Testis (tissue), 3 donors: ENCODE data around the gene CASTOR1. TPM values are rescaled to one million over a fixed set of nuclear protein-coding genes. Genes with fewer than 3 reads are reported as not detected.

Source experiments
- DNase-seq: peaks from one replicate; pipeline ENCODE4 v3.0.0-alpha.2; 2019
- H3K27ac ChIP-seq, 2 donors: fragments of 200-600 bp; sonication (generic); one replicate each; pipeline ENCODE4 v1.5.1; 2019
- H3K27me3 ChIP-seq: fragments of 200-600 bp; sonication (generic); one replicate; pipeline ENCODE4 v1.5.1; 2019
- H3K36me3 ChIP-seq: fragments of 200-600 bp; sonication (generic); one replicate; pipeline ENCODE4 v1.5.1; 2017; ENCODE audit warnings: low read depth; ENCODE audit errors: missing control alignments
- H3K4me1 ChIP-seq: fragments of 200-600 bp; sonication (generic); one replicate; pipeline ENCODE4 v1.5.1; 2019
- H3K4me3 ChIP-seq, 2 donors: fragments of 200-600 bp; sonication (generic); one replicate each; pipeline ENCODE4 v1.5.1; 2017 to 2019
- H3K9me3 ChIP-seq: fragments of 200-600 bp; sonication (generic); one replicate; pipeline ENCODE4 v1.5.1; 2017
- CTCF ChIP-seq, 3 experiments: fragments of 450-650 bp in 2 of 3; fragments of 200-600 bp in 1 of 3; sonication (generic) in 1 of 3; IDR thresholded peaks; one replicate each; pipeline ENCODE4 v1.5.1; 2016 to 2019; ENCODE audit warnings: antibody characterized with exemption in 3 of 3, mild to moderate bottlenecking in 2 of 3, moderate library complexity in 1 of 3
- POLR2A ChIP-seq: fragments of 450-650 bp; IDR thresholded peaks from one replicate; pipeline ENCODE4 v1.6.1; 2017; ENCODE audit warnings: antibody characterized with exemption, mild to moderate bottlenecking, moderate library complexity
- WGBS, 2 donors: methylation state at CpG; one replicate each; pipeline ENCODE4 v1.1.5; 2018; 5-methylcytosine and 5-hydroxymethylcytosine counted together
- intact Hi-C: fragments of 100-400 bp; cut with DNase I; formaldehyde crosslinking; loops from one replicate; pipeline ENCODE4 v1.15.1; 2023; ENCODE audit warnings: low total_unique reads
- polyA plus RNA-seq: library from polyadenylated mRNA; stranded (reverse); fragments of 350-450 nt; fragmentation: Illumina TruSeq; extraction: RNeasy Lipid Tissue Mini Kit (QIAGEN cat#74804); gene quantifications from one replicate; pipeline ENCODE4 v1.2.3, GENCODE V29; 2014; ENCODE audit warnings: low read depth, low replicate concordance; ENCODE audit not compliant: insufficient read depth
- total RNA-seq, 2 donors: library from RNA; depleted of rRNA; stranded (reverse); fragments of >200 nt; gene quantifications; one replicate each; pipeline ENCODE4 v1.2.3, GENCODE V29; 2016

CASTOR1 gene
- total and polyA plus RNA-seq, 3 donors from 2014 or later: 32.8 to 71.4 (median 36.7) TPM

DNA sequence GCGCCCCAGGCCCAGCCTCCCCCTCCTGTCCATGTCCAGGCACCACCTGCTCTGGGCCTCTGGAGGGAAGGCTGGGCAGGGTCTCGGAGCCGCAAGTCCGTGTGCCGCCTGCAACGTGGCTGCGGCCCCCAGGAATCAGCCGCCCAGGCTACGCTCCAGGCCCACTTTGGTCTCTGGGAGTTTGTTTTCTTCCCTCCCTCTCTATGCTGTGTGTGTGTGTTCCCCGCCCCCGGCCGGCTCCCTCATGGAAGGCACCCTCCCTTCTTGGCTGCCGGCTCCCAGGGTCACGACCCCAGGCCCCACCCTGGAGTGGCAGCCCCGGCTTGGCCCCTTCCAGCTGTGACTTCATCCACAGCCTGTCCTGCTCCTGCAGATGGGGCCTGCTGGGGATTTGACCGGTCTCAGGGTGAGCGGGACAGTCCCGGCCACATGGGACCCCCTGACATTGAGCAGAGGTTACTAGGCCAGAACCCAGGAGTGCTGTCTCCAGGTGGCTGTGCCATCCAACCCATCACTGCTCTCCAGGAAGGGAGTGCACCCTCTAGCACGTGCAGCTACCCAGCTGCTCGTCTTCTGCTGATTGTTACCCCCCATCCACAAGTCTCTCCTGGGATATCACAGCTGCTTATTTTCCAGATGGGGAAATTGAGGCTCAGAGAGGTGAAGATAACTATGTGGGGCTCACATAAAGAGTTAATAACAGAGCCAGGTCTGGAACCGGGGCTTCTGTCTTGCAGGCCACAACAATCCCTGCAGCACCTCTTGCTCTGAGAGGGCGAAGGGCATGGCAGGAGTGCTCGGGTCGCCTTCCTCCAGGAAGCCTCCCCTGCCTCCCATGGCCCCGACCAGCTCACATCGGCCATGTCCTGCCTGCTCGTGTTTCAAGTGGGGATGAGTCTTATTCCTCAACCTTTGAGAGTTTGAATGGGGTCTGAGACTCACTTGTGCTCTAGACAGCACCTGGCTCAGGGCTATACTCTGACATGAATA is 40.0 kb downstream of the CASTOR1 start:
- WGBS, 2 donors: 72 to 77% methylated on average over 16 to 27 of the region's 27 CpGs

GRCh38 chr22:30248484-30248883 is 40.8 kb downstream of the CASTOR1 start:
- no peak for DNase-seq
- no peak for TF ChIP-seq POLR2A
- no peak for TF ChIP-seq CTCF (IDR thresholded peaks at IDR 0.05)
- Histone ChIP-seq H3K27ac (no peak overlapping the region), H3K27me3 (no peaks in the 10 kb centered on the region), H3K4me3 (no peak overlapping the region), H3K4me1 (peaks cover 17% of the 10 kb centered on the region), H3K36me3 (no peaks in the 10 kb centered on the region), H3K9me3 (no peaks in the 10 kb centered on the region)
- intact Hi-C loops: no loop called here
- WGBS, 2 donors: 82 to 85% methylated on average over 6 of the region's 6 CpGs

More for the DNA sequence above, 40.0 kb downstream of the CASTOR1 start:
- peak; percentile 42 for DNase-seq
- Histone ChIP-seq H3K27me3 (no peaks in the 10 kb centered on the region), H3K4me1 (peaks cover 18% of the 10 kb centered on the region), H3K9me3 (no peaks in the 10 kb centered on the region), H3K36me3 (no peaks in the 10 kb centered on the region), H3K4me3 (no peak overlapping the region), H3K27ac (no peak overlapping the region)
- intact Hi-C loops: no loop called here
- TF ChIP-seq POLR2A: no peak

DNA sequence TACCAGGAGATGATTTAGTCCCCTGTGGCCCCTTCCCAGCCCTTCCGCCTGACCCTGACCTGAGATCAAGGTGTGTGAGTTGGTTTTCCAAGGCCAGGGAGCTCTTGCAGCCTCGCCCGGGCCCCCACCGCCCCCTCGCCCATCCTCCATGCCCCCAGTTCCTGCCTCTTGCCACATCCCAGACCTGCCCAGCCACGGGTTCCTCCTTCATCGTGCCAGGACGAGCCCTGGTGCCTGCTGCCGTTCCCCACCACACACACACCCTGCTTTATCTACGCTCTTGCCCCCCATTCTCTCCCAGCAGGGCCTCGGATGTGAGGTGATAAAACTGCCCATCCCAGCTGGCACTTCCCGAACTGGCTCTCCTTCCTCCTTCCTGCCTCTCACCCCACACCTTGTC is 41.3 kb downstream of the CASTOR1 start:
- no peak overlapping the region for H3K4me3 ChIP-seq
- H3K9me3 ChIP-seq: no peaks in the 10 kb centered on the region
- peaks cover 12% of the 10 kb centered on the region for H3K4me1 ChIP-seq
- no peaks in the 10 kb centered on the region for H3K27me3 ChIP-seq
- no peak overlapping the region for H3K27ac ChIP-seq
- TF ChIP-seq POLR2A: no peak
- no peak for DNase-seq
- intact Hi-C loops: no loop called here
- WGBS, 2 donors: 85 to 93% methylated on average over 6 to 12 of the region's 12 CpGs
- H3K36me3 ChIP-seq: no peaks in the 10 kb centered on the region

GRCh38 chr22:30247561-30247960 is 41.7 kb downstream of the CASTOR1 start:
- Histone ChIP-seq H3K4me3 (no peak overlapping the region), H3K9me3 (no peaks in the 10 kb centered on the region), H3K4me1 (peaks cover 11% of the 10 kb centered on the region), H3K27me3 (no peaks in the 10 kb centered on the region), H3K36me3 (no peaks in the 10 kb centered on the region), H3K27ac (no peak overlapping the region)
- DNase-seq: no peak
- 88 to 89% methylated on average over 8 to 11 of the region's 11 CpGs for WGBS, 2 donors
- no peak for TF ChIP-seq POLR2A
- no peak for TF ChIP-seq CTCF (IDR thresholded peaks at IDR 0.05)
- intact Hi-C loops: no loop called here

DNA sequence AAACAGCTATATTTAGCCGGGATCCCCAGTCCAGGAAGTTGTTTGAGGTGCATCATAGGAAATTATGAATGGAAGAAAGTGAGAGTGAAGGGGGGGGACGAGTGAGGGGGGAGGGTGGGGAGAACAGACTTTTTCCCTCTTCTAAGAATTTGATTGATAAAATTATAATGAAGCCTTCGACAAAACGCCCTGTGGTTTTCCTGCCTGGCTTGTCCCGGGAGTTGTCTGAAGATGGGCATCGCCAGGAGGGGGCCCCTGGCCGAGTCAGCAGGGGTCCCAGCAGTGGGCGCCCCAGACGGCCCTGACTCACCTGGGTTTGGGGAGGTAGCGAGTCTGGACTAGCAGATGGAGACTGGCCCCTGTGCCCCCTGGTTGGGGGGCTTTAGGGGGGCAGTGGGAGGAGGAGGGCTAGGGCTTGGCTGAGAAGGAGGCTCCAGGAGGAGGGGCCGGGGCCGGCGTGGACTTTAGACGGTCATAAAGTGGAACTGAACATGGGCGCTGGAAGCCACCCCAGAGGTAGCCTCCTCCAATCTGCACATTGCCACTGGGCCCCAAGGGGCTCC is 42.4 kb downstream of the CASTOR1 start:
- Histone ChIP-seq H3K27me3 (no peaks in the 10 kb centered on the region), H3K4me1 (peaks cover 11% of the 10 kb centered on the region), H3K9me3 (no peaks in the 10 kb centered on the region), H3K36me3 (no peaks in the 10 kb centered on the region), H3K4me3 (peak overlapping the region in 1 of 2 donors; percentile 56), H3K27ac (no peak overlapping the region)
- no peak for DNase-seq
- intact Hi-C loops: no loop called here
- 25 to 36% methylated on average over 15 of the region's 15 CpGs for WGBS, 2 donors
- TF ChIP-seq POLR2A: no peak
- no peak for TF ChIP-seq CTCF (IDR thresholded peaks at IDR 0.05)
